ENCODE results near the gene NPL.

NPL gene

GRCh38 chr1:182789138-182790076 lies at the start of gene NPL:
TSS of gene NPL (plus strand) at chr1:182789773. CDS start at chr1:182794372, 4,599 bp downstream.
- no peak for FAIRE-seq

GRCh38 chr1:182740120-182740519 lies 49.5 kb upstream of the NPL start:
- FAIRE-seq: no peak

- FAIRE-seq: no peak
These were observed 46.8 kb upstream of the NPL start for GRCh38 chr1:182742780-182743179.

- no peak for FAIRE-seq
These were observed 37.2 kb upstream of the NPL start for GRCh38 chr1:182752077-182752988.

- FAIRE-seq: no peak
These were observed 35.5 kb upstream of the NPL start for GRCh38 chr1:182754087-182754486.

- FAIRE-seq: no peak
These were observed 34.8 kb upstream of the NPL start for GRCh38 chr1:182754543-182755314.

GRCh38 chr1:182755632-182756031 lies 33.9 kb upstream of the NPL start:
- no peak for FAIRE-seq

GRCh38 chr1:182756423-182756822 lies 33.1 kb upstream of the NPL start:
- no peak for FAIRE-seq

GRCh38 chr1:182761396-182762395 lies 27.9 kb upstream of the NPL start:
- no peak for FAIRE-seq

GRCh38 chr1:182762536-182762935 lies 27.0 kb upstream of the NPL start:
- FAIRE-seq: no peak

- FAIRE-seq: no peak
These were observed 25.4 kb upstream of the NPL start for GRCh38 chr1:182764029-182764727.

- no peak for FAIRE-seq
These were observed 24.2 kb upstream of the NPL start for GRCh38 chr1:182765391-182765790.

- no peak for FAIRE-seq
These were observed 23.5 kb upstream of the NPL start for GRCh38 chr1:182766050-182766449.

GRCh38 chr1:182766881-182767645 lies 22.5 kb upstream of the NPL start:
- FAIRE-seq: no peak

- FAIRE-seq: no peak
These were observed 20.6 kb upstream of the NPL start for GRCh38 chr1:182768963-182769362.

GRCh38 chr1:182770232-182770631 lies 19.3 kb upstream of the NPL start:
- no peak for FAIRE-seq

- no peak for FAIRE-seq
These were observed 18.2 kb upstream of the NPL start for GRCh38 chr1:182771187-182771984.

GRCh38 chr1:182777386-182777785 lies 12.2 kb upstream of the NPL start:
- no peak for FAIRE-seq

GRCh38 chr1:182778862-182779261 lies 10.7 kb upstream of the NPL start:
- no peak for FAIRE-seq

Measured in G401.6 (cell line).